ENCODE measurements around the gene KSR2. TPM values are rescaled to one million over a fixed set of nuclear protein-coding genes. Genes with fewer than 3 reads are reported as not detected.

Gene KSR2
- total RNA-seq, 1 donor = under 0.01 TPM

- H4K20me1 ChIP-seq (ENCODE audit: insufficient read depth, low read length) = no peaks in the 10 kb centered on the region
- no peaks in the 10 kb centered on the region for H3K27me3 ChIP-seq (ENCODE audit: insufficient read depth, low read length)
- H2AFZ ChIP-seq (ENCODE audit: low read length) = no peak overlapping the region
- no peak overlapping the region for H3K27ac ChIP-seq (ENCODE audit: low read depth, low read length)
- no peaks in the 10 kb centered on the region for H3K36me3 ChIP-seq (ENCODE audit: insufficient read depth, low read length)
- H3K4me1 ChIP-seq (ENCODE audit: insufficient read depth, low read length) = no peaks in the 10 kb centered on the region
- no peak for TF ChIP-seq CTCF (IDR thresholded peaks at IDR 0.05; ENCODE audit: extremely low read depth, low read depth, low read length)
- no peak overlapping the region for H3K4me3 ChIP-seq (ENCODE audit: insufficient read depth, low read length)
- no peaks in the 10 kb centered on the region for H3K79me2 ChIP-seq (ENCODE audit: insufficient read depth, low read length)
- DNase-seq (ENCODE audit: insufficient read length, low spot score, missing footprints) = no peak
- no peaks in the 10 kb centered on the region for H3K9me3 ChIP-seq (ENCODE audit: low read depth, low read length)
- no peak overlapping the region for H3K4me2 ChIP-seq (ENCODE audit: insufficient read depth, low read length)
Observed at GRCh38 chr12:117404203-117404853, 564.5 kb downstream of the KSR2 start.

DNA sequence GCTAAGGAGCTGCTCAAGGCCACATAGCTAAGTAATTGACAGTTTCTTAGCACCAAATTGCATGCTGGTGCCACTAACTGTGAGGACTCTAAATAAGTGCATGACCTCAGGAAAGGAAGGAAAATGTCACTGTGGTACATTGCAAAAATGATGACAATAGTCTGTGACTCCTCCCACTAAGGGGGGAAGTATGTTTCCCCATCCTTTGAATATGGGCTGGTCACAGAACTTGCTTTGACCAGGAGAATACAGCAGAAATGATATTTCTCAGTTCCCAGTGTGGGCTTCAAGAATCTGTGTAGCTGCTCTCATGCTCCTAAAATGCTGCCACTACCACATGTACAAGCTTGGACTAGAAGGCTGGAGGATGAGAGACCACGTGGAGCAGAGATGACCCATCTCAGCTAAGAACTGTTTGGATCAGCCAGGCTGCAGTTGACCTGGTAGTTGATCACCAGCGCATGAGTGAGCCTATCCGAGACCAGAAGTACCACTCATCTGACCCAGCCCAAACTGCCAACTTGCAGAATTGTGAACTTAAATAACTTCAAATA, 565.1 kb downstream of the KSR2 start:
- Histone ChIP-seq H3K4me1 (ENCODE audit: insufficient read depth, low read length) (no peaks in the 10 kb centered on the region), H3K27ac (ENCODE audit: low read depth, low read length) (no peak overlapping the region), H3K4me2 (ENCODE audit: insufficient read depth, low read length) (no peak overlapping the region), H3K9me3 (ENCODE audit: low read depth, low read length) (no peaks in the 10 kb centered on the region), H2AFZ (ENCODE audit: low read length) (no peak overlapping the region), H4K20me1 (ENCODE audit: insufficient read depth, low read length) (no peaks in the 10 kb centered on the region), H3K27me3 (ENCODE audit: insufficient read depth, low read length) (no peaks in the 10 kb centered on the region), H3K36me3 (ENCODE audit: insufficient read depth, low read length) (no peaks in the 10 kb centered on the region), H3K4me3 (ENCODE audit: insufficient read depth, low read length) (no peak overlapping the region), H3K79me2 (ENCODE audit: insufficient read depth, low read length) (no peaks in the 10 kb centered on the region)
- TF ChIP-seq CTCF (IDR thresholded peaks at IDR 0.05; ENCODE audit: extremely low read depth, low read depth, low read length) = no peak
- no peak for DNase-seq (ENCODE audit: insufficient read length, low spot score, missing footprints)

Other genes with a start within 250 kb of the KSR2 start
- 8.3 and 10.0 TPM in 2 replicates for gene RFC5, start 47.7 kb upstream of the KSR2 start, total RNA-seq
- gene WSB2, start 92.2 kb upstream of the KSR2 start, total RNA-seq = 97.2 and 119 TPM in 2 replicates
- gene VSIG10, start 135.0 kb upstream of the KSR2 start, total RNA-seq = 26.5 and 30.4 TPM in 2 replicates
- gene PEBP1, start 167.1 kb upstream of the KSR2 start, total RNA-seq = 180 and 185 TPM in 2 replicates

All from osteoblast (primary cell).